ENCODE results near the gene DHTKD1.
"Not testable (repeated sequence)": the region's sequence is repeated elsewhere in the genome, so short reads cannot be mapped to it uniquely, and the experiment has no call there.

DNA sequence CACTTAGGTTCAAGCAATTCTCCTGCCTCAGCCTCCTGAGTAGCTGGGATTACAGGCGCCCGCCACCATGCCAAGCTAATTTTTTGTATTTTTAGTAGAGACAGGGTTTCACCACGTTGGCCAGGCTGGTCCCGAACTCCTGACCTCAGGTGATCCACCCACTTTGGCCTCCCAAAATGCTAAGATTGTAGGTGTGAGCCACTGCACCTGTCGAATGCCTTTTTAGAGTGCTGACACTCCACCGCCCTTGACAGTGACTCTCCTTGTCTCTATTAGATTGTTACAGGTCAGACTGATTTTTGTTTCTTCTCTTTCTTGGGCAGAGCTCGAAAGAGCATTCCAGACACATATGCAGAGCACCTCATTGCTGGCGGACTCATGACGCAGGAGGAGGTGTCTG, 28.6 kb downstream of the DHTKD1 start:
- TF ChIP-seq, protein P1, sequence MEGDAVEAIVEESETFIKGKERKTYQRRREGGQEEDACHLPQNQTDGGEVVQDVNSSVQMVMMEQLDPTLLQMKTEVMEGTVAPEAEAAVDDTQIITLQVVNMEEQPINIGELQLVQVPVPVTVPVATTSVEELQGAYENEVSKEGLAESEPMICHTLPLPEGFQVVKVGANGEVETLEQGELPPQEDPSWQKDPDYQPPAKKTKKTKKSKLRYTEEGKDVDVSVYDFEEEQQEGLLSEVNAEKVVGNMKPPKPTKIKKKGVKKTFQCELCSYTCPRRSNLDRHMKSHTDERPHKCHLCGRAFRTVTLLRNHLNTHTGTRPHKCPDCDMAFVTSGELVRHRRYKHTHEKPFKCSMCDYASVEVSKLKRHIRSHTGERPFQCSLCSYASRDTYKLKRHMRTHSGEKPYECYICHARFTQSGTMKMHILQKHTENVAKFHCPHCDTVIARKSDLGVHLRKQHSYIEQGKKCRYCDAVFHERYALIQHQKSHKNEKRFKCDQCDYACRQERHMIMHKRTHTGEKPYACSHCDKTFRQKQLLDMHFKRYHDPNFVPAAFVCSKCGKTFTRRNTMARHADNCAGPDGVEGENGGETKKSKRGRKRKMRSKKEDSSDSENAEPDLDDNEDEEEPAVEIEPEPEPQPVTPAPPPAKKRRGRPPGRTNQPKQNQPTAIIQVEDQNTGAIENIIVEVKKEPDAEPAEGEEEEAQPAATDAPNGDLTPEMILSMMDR (IDR thresholded peaks at IDR 0.05), result not testable (repeated sequence)
- not testable (repeated sequence) for TF ChIP-seq POLR2A, POLR2AphosphoS5 (IDR thresholded peaks at IDR 0.05)

Data from breast epithelium (tissue), 3 donors.